HG03521 (cell line): ENCODE results near the gene HDAC4.

ENCODE experiments used
- ATAC-seq: cut with Tn5 transposase; IDR thresholded peaks from one replicate; pipeline ENCODE4 v1.9.1; 2021; ENCODE audit warnings: mild to moderate bottlenecking, moderate library complexity; ENCODE audit not compliant: unreplicated experiment

HDAC4 gene

DNA sequence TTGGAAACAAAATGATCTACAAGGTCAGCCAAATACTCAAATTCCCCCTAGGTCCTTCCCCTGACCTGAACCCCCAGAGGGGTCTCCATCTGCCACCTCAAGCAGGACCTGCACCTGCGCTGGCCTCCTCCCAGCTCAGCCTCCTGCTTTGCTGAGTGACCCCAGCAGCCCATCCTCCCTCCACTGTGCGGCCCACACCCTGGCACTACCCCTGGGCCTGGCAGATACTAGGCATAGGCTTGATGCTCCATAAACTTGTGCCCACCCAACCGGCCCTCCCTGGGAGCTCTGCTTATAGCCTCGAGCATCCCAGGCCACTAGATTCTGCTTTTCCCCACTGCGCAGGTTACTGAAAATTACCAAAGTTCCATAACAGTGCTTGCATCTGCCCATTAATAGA lies 156.2 kb downstream of the HDAC4 start:
- no peak for ATAC-seq

DNA sequence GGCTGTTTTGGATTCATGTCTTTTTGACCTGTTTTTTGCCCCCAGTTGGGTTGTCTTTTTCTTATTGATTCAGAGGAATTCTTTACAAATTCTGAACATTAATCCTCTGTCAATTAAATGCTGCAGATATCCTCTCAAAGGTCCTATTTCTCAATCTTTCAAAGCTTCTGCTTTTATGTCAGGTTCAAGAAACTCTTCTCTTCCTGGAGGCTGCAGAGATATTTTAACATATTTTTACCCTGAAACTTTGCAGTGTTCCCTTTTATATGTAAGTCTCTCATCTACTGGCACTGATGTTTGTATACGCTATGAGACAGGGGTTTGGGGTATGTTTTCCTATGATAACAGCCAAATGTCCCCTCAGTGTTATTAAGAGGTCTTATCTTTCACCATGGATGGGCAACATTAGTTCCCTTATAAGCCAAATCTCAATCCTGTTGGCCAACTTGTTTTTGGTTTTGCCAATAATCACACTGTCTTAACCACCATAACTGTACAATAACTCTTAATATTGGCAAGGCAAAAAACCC lies 159.3 kb downstream of the HDAC4 start:
- no peak for ATAC-seq

DNA sequence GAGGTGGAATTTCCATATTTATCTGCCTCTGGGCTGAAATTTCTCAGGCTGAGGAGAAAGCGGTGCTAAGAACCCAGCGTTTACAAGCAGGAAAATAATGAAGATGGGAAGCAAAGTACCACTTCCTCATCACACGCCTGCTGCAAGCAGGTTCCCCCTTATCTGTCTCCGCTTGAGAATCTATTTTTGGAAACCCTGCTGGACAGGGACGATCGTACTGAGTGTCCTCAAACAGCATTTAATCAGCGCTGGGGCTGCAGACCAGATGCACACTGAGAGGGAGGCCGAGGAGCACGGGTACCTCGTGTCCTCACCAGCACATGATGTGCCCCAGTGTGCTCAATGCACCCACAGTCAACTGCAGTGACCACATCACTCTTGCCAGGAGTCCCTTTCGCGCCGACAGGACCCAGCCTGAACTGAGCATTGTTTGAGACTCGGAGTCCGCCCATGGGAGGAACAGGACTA lies 160.4 kb downstream of the HDAC4 start:
- ATAC-seq, result no peak

- no peak for ATAC-seq
Observed at GRCh38 chr2:239239607-239240413, 161.0 kb downstream of the HDAC4 start.

DNA sequence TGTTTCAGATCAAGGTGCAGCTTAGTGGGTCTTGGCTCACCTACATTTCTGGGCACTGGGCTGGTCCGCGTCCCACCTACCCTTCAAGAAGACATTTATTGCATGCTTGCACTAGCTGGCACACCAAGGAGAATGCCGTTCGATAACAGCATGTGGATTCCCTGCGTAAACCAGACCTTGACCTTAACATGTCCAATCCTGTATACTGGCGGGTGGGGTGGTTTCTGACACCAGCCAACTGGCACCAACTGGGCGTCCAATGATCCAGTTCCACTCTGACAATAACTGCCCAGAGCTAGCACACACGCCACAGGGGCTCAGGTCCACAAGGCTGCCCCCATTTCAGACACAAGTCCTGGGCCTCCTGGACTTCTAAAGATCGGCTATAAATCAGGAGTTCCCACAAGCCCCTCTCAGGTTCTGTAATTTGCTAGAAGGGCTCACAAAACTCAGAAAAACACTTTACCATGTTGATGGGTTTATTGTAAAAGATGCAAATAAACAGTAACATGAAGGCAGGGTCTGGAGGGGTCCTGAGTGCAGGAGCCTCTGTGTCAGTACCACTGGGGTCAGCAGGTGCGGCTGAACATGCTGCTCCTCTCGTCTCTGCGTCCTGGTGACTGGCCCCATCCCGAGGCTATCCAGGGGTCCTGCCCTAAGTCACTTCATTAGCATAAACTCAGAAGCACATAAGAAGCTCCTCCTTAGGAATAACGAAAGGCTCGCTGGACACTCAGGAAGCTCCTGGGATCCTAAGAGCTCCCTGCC lies 161.8 kb downstream of the HDAC4 start:
- ATAC-seq, result no peak

GRCh38 chr2:239238381-239238780 lies 162.4 kb downstream of the HDAC4 start:
- ATAC-seq, result no peak

- ATAC-seq, result no peak
Observed at GRCh38 chr2:239236808-239237205, 164.0 kb downstream of the HDAC4 start.

DNA sequence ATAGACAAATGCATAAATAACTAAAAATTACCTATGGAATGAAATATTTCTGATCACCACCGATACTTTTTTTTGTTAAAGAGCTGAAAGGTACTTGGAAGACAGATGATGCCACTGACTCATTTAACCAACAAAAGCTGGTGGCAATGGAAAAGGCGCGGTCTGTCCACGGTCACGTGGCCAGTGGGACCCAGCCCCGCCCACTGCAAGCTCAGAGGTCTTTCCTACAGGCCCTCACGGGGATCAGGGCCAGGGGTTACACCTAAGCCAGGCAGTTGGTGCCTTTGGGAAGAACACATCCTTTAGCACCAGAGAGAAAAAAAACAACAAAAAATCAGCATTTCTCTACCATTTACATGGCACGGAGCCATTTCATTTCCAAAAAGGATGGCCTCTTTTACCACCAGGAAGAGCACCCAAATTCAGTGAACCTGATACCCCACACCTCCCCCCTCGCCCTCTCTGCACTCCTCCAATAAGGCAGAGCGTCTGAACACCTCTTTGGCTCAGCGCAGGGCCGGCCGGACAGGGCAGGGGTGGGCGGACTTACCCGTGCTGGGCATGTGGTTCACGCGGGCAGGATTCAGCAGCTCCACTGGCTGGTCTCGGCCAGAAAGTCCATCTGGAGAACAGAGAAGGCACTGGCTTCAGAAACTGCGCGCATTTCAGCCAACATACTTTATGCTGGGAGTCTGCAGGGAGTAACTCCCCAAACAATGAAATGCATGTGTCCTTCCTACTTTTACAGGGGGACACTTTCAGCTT lies 164.6 kb downstream of the HDAC4 start:
- ATAC-seq, result no peak

GRCh38 chr2:239235311-239235710 lies 165.5 kb downstream of the HDAC4 start:
- no peak for ATAC-seq

DNA sequence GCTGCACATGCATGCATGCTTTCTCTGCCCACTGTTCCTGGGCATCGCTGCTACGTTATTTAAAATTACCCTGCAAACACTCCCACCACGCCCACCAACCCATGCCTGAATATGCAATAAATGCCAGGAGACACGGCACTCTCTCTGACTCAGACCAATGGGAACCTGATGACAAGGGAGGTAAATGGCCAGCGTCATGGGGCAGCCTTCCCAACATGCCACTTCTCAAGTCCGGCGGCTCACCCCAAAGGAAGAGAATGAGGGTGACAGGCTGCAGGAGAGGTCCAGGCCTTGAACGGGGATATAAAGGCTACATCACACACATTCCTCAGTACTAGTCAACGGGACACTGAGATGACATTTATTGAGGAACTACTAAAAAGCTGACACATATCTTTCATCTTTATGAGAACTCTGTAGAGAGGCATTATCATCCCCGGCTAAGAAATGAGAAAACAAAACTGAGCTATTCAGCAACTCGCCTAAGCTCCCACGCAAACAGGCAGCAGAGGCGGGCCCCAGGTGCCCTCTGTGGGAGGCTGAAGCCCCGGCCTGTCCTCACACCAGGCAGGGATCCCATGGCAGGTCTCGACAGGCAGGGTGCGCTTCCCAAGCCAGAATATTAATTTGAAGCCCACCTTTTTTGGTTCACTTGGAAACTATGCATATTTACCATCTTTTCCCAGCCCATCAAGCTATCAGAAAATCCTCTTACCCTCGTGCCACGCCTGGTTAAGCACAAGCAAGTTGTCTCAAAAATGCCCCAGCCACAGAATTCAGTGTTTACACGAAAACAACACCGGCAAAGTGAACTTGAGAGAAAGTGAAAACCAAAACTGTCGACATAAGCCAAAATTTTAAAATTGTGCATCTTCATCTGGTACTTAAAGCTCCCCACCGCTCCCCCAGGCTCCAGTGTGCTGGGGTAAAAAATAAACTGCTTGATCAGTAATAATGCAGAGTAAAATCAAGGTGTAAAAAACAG lies 166.3 kb downstream of the HDAC4 start:
- no peak for ATAC-seq

DNA sequence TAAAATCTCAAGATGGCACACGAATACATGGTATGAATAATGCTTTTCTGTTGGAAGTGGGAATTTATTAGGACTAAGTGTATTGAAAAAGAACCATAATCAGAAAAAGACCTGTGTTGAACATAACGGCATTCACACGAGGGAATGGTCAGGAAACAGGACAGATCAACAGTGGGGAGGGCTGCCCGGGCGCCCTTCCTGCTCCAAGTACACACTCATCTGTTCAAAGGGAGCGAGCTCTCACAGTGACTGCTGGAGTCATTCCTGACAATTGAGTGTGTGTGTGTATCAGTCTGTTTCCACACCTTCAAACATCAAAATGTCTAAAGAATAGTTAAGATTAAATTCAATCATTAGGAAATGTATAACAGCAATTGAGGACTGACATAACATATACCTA lies 167.2 kb downstream of the HDAC4 start:
- ATAC-seq, result no peak

- ATAC-seq, result no peak
Observed at GRCh38 chr2:239232195-239232578, 168.6 kb downstream of the HDAC4 start.

GRCh38 chr2:239231231-239232194 lies 169.3 kb downstream of the HDAC4 start:
- ATAC-seq, result no peak

GRCh38 chr2:239230318-239231052 lies 170.3 kb downstream of the HDAC4 start:
- no peak for ATAC-seq

DNA sequence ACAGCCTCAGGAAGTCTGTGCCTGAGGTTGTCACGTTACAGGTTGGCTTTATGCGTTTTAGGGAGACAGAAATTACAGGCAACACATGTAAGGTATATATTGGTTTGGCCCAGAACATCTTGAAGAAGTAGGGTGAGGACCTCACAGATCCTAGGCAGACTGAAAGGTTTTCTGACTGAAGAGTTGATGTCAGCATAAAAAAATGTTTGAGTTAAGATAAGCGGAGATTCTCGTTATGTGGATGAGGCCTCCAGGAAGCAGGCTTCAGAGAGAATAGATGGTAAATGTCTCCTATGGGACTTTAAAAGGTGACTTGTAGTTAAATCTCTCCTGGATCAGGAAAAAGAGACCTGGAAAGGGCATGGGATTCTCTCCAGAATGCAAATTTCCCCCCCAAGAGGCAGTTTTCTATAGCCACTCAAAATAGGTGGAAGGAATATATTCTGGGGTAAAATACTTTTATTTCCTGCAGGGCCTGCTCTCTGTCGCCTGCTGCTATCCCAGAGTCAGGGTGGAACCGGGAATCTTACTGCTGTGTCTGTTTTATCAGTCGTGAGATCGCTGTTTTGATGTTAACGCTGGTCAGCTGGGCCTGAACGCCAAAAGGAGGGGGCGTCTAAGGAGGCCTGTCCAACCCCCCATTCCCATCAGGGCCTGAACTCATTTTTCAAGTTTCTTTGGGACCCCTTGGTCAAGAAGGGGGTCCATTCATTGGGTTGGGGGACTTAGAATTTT lies 171.1 kb downstream of the HDAC4 start:
- ATAC-seq, result no peak

- no peak for ATAC-seq
Observed at GRCh38 chr2:239227661-239228371, 173.0 kb downstream of the HDAC4 start.
